Fibroblast of skin of left biceps (primary cell): ENCODE results near the gene DDX39B.

Source experiments
- DNase-seq, 2 experiments: peaks; one replicate each; pipeline ENCODE4 v3.0.0-alpha.2; 2013; ENCODE audit warnings: low read depth in 2 of 2

DDX39B gene

DNA sequence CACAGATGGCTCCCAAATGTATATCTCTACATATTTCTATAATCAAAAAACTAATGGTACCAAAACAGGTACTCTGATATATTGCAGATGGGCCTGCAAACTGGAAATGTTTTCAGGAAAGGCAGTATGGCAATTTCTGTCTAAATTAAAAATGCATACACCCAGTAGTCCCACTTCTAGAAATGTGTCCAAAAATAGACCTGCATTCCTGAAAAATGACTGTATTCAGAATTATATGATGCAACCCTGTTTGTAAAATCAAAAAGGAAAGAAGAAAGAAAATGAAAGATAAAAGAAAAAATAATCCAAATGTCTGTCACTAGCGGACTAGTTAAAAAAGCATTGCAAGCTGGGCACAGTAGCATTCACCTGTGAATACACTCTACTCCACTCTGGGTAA, 56.7 kb downstream of the DDX39B start:
- DNase-seq: no peak

DNA sequence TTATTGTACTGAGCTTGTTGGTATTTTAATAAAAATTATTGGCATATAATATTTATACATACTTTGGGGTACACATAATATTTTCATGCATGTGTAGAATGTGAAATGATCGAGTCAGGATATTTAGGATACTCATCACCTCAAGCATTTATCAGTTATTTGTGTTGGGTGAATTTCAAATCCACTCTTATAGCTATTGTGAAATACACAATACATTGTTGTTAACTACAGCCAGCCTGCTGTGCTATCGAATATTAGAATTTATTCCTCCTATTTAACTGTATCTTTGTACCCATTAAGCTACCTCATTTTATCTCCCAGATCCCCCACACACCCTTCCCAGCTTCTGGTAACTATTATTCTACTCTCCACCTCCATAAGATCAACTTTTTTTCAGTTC, 58.4 kb downstream of the DDX39B start:
- no peak for DNase-seq

DNA sequence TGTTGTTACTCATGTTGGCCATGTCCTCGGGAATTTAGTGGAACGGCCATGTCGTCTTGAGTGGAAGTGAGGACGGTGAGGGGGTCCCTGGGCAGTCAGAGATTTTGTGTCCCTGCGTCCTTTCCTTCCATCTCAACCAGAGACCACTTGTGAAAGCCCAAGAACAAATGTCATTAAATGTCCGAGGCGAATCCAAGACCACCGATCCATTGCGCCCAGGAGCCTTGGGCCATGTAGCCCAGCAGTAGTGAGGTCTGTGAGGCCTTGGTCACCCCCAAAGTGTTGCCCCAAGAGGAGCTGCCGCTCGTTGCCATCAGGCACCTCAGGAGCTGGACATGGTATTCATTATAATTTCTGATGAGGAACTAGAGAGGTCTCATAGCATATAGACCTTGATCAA, 61.2 kb downstream of the DDX39B start:
- DNase-seq: no peak
